ENCODE data around the gene PDZD2. TPM values are rescaled to one million over a fixed set of nuclear protein-coding genes. Genes with fewer than 3 reads are reported as not detected.

PDZD2 gene
- total RNA-seq, 1 donor from 2014 or later, result 2.6 TPM

GRCh38 chr5:32057187-32058096, 418.5 kb downstream of the PDZD2 start:
- Histone ChIP-seq H3K9me3 (ENCODE audit: control insufficient read depth in 3 of 3, low read length in 3 of 3) (no peaks in the 10 kb centered on the region), H3K4me1 (ENCODE audit: control insufficient read depth in 3 of 3, insufficient read depth in 3 of 3, low read length in 3 of 3) (peaks cover 4 to 8% (median 7%) of the 10 kb centered on the region in 3 donors), H3K36me3 (ENCODE audit: control insufficient read depth in 3 of 3, insufficient read depth in 3 of 3, low read length in 3 of 3) (peaks cover 0 to 4% (median 0%) of the 10 kb centered on the region in 3 donors), H3K9ac (ENCODE audit: low read depth in 1 of 3, low read length in 3 of 3) (no peak overlapping the region), H3K27me3 (ENCODE audit: control insufficient read depth in 3 of 3, insufficient read depth in 3 of 3, low read length in 3 of 3) (no peaks in the 10 kb centered on the region), H3K27ac (ENCODE audit: low read depth, low read length) (no peak overlapping the region), H3K4me3 (ENCODE audit: low read length in 3 of 3) (no peak overlapping the region)

DNA sequence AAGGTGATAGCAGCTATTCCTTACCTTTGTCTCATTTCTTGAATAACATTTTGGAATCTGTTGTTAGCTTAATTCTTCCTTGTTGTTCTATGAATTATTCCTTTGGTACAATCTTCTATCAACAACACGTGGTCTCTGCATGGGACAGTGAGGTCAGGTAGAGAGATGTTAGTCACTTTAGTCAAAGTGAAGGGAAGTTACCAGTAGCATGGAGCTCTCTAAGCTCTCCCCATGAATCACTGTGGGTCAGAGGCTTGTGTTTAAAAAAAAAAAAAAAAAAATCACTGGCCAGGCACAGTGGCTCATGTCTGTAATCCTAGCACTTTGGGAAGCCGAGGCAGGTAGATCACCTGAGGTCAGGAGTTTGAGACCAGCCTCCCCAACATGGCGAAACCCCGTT, 419.2 kb downstream of the PDZD2 start:
- peaks cover 4 to 8% (median 7%) of the 10 kb centered on the region in 3 donors for H3K4me1 ChIP-seq (ENCODE audit: control insufficient read depth in 3 of 3, insufficient read depth in 3 of 3, low read length in 3 of 3)
- no peak overlapping the region for H3K4me3 ChIP-seq (ENCODE audit: low read length in 3 of 3)
- no peaks in the 10 kb centered on the region for H3K27me3 ChIP-seq (ENCODE audit: control insufficient read depth in 3 of 3, insufficient read depth in 3 of 3, low read length in 3 of 3)
- no peak overlapping the region for H3K27ac ChIP-seq (ENCODE audit: low read depth, low read length)
- no peaks in the 10 kb centered on the region for H3K9me3 ChIP-seq (ENCODE audit: control insufficient read depth in 3 of 3, low read length in 3 of 3)
- peaks cover 0 to 4% (median 0%) of the 10 kb centered on the region in 3 donors for H3K36me3 ChIP-seq (ENCODE audit: control insufficient read depth in 3 of 3, insufficient read depth in 3 of 3, low read length in 3 of 3)
- no peak overlapping the region for H3K9ac ChIP-seq (ENCODE audit: low read depth in 1 of 3, low read length in 3 of 3)

GRCh38 chr5:32058997-32059396, 420.1 kb downstream of the PDZD2 start:
- Histone ChIP-seq H3K4me1 (ENCODE audit: control insufficient read depth in 3 of 3, insufficient read depth in 3 of 3, low read length in 3 of 3) (peaks cover 4 to 8% (median 7%) of the 10 kb centered on the region in 3 donors), H3K27me3 (ENCODE audit: control insufficient read depth in 3 of 3, insufficient read depth in 3 of 3, low read length in 3 of 3) (no peaks in the 10 kb centered on the region), H3K27ac (ENCODE audit: low read depth, low read length) (no peak overlapping the region), H3K4me3 (ENCODE audit: low read length in 3 of 3) (no peak overlapping the region), H3K36me3 (ENCODE audit: control insufficient read depth in 3 of 3, insufficient read depth in 3 of 3, low read length in 3 of 3) (peaks cover 0 to 4% (median 0%) of the 10 kb centered on the region in 3 donors), H3K9me3 (ENCODE audit: control insufficient read depth in 3 of 3, low read length in 3 of 3) (no peaks in the 10 kb centered on the region), H3K9ac (ENCODE audit: low read depth in 1 of 3, low read length in 3 of 3) (no peak overlapping the region)

DNA sequence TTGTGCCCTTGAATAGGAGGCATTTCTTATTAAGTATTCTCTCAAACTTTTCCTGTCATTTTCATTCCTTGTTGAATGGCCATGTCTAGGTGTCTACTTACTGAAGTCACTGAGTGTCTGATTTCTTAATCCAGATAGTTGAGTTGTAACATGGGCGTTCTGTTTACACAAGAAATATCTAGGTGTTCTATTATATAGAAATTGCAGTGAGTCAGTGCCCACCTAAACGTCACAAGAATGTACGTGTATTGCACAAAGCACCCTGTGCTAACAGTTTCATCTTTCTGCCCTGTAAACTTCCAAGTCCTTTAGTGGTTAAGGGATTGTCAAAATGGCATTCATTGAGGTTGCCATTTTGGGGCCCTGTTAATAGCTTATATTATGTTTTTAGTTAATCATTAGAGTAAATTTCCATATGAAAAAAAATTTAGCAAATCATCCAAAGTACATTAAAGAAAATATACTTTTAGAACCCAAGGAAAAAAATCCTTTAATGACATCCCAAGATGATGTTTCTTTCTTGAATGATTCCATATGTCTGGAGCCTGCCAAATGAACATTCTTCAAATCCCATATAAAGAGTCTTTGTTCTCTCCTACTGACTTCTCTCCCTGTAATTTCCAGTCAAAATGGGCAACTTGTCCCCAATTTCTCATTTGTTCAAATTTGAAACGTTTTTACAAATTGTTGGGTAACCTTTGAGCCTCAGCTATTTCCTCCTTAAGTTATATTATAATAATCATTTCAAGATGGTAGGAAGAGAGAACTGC, 421.0 kb downstream of the PDZD2 start:
- peaks cover 0 to 4% (median 0%) of the 10 kb centered on the region in 3 donors for H3K36me3 ChIP-seq (ENCODE audit: control insufficient read depth in 3 of 3, insufficient read depth in 3 of 3, low read length in 3 of 3)
- no peak overlapping the region for H3K4me3 ChIP-seq (ENCODE audit: low read length in 3 of 3)
- no peak overlapping the region for H3K9ac ChIP-seq (ENCODE audit: low read depth in 1 of 3, low read length in 3 of 3)
- H3K27me3 ChIP-seq (ENCODE audit: control insufficient read depth in 3 of 3, insufficient read depth in 3 of 3, low read length in 3 of 3), result no peaks in the 10 kb centered on the region
- no peaks in the 10 kb centered on the region for H3K9me3 ChIP-seq (ENCODE audit: control insufficient read depth in 3 of 3, low read length in 3 of 3)
- H3K27ac ChIP-seq (ENCODE audit: low read depth, low read length), result no peak overlapping the region
- peaks cover 4 to 8% (median 7%) of the 10 kb centered on the region in 3 donors for H3K4me1 ChIP-seq (ENCODE audit: control insufficient read depth in 3 of 3, insufficient read depth in 3 of 3, low read length in 3 of 3)

DNA sequence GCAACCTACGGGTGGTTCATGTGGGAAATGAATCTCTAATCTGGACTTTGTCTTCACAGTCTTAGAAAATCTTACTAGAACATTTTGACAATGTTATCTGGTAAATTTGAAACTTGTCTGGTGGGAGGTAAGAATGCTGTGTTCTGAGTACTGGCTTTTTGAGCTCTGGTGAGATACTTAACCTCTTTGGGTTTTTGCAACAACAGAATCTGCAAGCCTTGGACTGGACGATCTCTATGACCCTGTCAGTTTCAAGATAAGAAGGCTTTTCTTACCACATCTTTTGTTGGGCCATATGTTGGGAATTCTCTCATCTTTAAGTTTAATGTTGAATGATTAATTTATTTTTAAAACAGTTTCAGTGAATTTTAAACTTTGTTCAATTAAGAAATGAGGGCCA, 422.3 kb downstream of the PDZD2 start:
- Histone ChIP-seq H3K4me3 (ENCODE audit: low read length in 3 of 3) (no peak overlapping the region), H3K27ac (ENCODE audit: low read depth, low read length) (no peak overlapping the region), H3K4me1 (ENCODE audit: control insufficient read depth in 3 of 3, insufficient read depth in 3 of 3, low read length in 3 of 3) (peaks cover 1 to 7% (median 5%) of the 10 kb centered on the region in 3 donors), H3K9ac (ENCODE audit: low read depth in 1 of 3, low read length in 3 of 3) (no peak overlapping the region), H3K27me3 (ENCODE audit: control insufficient read depth in 3 of 3, insufficient read depth in 3 of 3, low read length in 3 of 3) (no peaks in the 10 kb centered on the region), H3K9me3 (ENCODE audit: control insufficient read depth in 3 of 3, low read length in 3 of 3) (no peaks in the 10 kb centered on the region), H3K36me3 (ENCODE audit: control insufficient read depth in 3 of 3, insufficient read depth in 3 of 3, low read length in 3 of 3) (peaks cover 0 to 4% (median 0%) of the 10 kb centered on the region in 3 donors)

GRCh38 chr5:32066448-32066847, 427.5 kb downstream of the PDZD2 start:
- Histone ChIP-seq H3K36me3 (ENCODE audit: control insufficient read depth in 3 of 3, insufficient read depth in 3 of 3, low read length in 3 of 3) (no peaks in the 10 kb centered on the region), H3K27me3 (ENCODE audit: control insufficient read depth in 3 of 3, insufficient read depth in 3 of 3, low read length in 3 of 3) (no peaks in the 10 kb centered on the region), H3K27ac (ENCODE audit: low read depth, low read length) (no peak overlapping the region), H3K9me3 (ENCODE audit: control insufficient read depth in 3 of 3, low read length in 3 of 3) (no peaks in the 10 kb centered on the region), H3K9ac (ENCODE audit: low read depth in 1 of 3, low read length in 3 of 3) (no peak overlapping the region), H3K4me3 (ENCODE audit: low read length in 3 of 3) (no peak overlapping the region), H3K4me1 (ENCODE audit: control insufficient read depth in 3 of 3, insufficient read depth in 3 of 3, low read length in 3 of 3) (no peaks in the 10 kb centered on the region)

- H3K27ac ChIP-seq (ENCODE audit: low read depth, low read length), result no peak overlapping the region
- H3K4me3 ChIP-seq (ENCODE audit: low read length in 3 of 3), result no peak overlapping the region
- H3K9ac ChIP-seq (ENCODE audit: low read depth in 1 of 3, low read length in 3 of 3), result no peak overlapping the region
- H3K9me3 ChIP-seq (ENCODE audit: control insufficient read depth in 3 of 3, low read length in 3 of 3), result no peaks in the 10 kb centered on the region
- H3K27me3 ChIP-seq (ENCODE audit: control insufficient read depth in 3 of 3, insufficient read depth in 3 of 3, low read length in 3 of 3), result no peaks in the 10 kb centered on the region
- no peaks in the 10 kb centered on the region for H3K4me1 ChIP-seq (ENCODE audit: control insufficient read depth in 3 of 3, insufficient read depth in 3 of 3, low read length in 3 of 3)
- H3K36me3 ChIP-seq (ENCODE audit: control insufficient read depth in 3 of 3, insufficient read depth in 3 of 3, low read length in 3 of 3), result no peaks in the 10 kb centered on the region
These were observed 429.0 kb downstream of the PDZD2 start for GRCh38 chr5:32067774-32068470.

- Histone ChIP-seq H3K9me3 (ENCODE audit: control insufficient read depth in 3 of 3, low read length in 3 of 3) (no peaks in the 10 kb centered on the region), H3K27me3 (ENCODE audit: control insufficient read depth in 3 of 3, insufficient read depth in 3 of 3, low read length in 3 of 3) (no peaks in the 10 kb centered on the region), H3K4me3 (ENCODE audit: low read length in 3 of 3) (no peak overlapping the region), H3K27ac (ENCODE audit: low read depth, low read length) (no peak overlapping the region), H3K4me1 (ENCODE audit: control insufficient read depth in 3 of 3, insufficient read depth in 3 of 3, low read length in 3 of 3) (no peaks in the 10 kb centered on the region), H3K36me3 (ENCODE audit: control insufficient read depth in 3 of 3, insufficient read depth in 3 of 3, low read length in 3 of 3) (no peaks in the 10 kb centered on the region), H3K9ac (ENCODE audit: low read depth in 1 of 3, low read length in 3 of 3) (no peak overlapping the region)
These were observed 429.6 kb downstream of the PDZD2 start for GRCh38 chr5:32068561-32068960.

GRCh38 chr5:32069396-32069795, 430.5 kb downstream of the PDZD2 start:
- Histone ChIP-seq H3K36me3 (ENCODE audit: control insufficient read depth in 3 of 3, insufficient read depth in 3 of 3, low read length in 3 of 3) (no peaks in the 10 kb centered on the region), H3K4me1 (ENCODE audit: control insufficient read depth in 3 of 3, insufficient read depth in 3 of 3, low read length in 3 of 3) (no peaks in the 10 kb centered on the region), H3K27ac (ENCODE audit: low read depth, low read length) (no peak overlapping the region), H3K9ac (ENCODE audit: low read depth in 1 of 3, low read length in 3 of 3) (no peak overlapping the region), H3K27me3 (ENCODE audit: control insufficient read depth in 3 of 3, insufficient read depth in 3 of 3, low read length in 3 of 3) (no peaks in the 10 kb centered on the region), H3K4me3 (ENCODE audit: low read length in 3 of 3) (no peak overlapping the region), H3K9me3 (ENCODE audit: control insufficient read depth in 3 of 3, low read length in 3 of 3) (no peaks in the 10 kb centered on the region)

All from skeletal muscle tissue (tissue), 4 donors.